RWPE2 (cell line): Measurements from ENCODE around the gene TRPV4.

ENCODE experiments used
- ATAC-seq: fragments of 200-7000 bp; cut with Tn5 transposase; 3 replicates; pipeline ENCODE4 v1.9.1; 2021; ENCODE audit warnings: low read depth
- DNase-seq: peaks from one replicate; pipeline ENCODE4 v3.0.0-alpha.2; 2020; ENCODE audit warnings: low spot score
- H3K27ac ChIP-seq: fragments of 450-650 bp; 2 replicates; pipeline ENCODE4 v1.5.1; 2017; ENCODE audit warnings: mild to moderate bottlenecking; ENCODE audit not compliant: poor library complexity, severe bottlenecking
- H3K27me3 ChIP-seq: fragments of 250-450 bp; sonication (Bioruptor Pico); 2 replicates; pipeline ENCODE4 v1.5.1; 2021; ENCODE audit warnings: mild to moderate bottlenecking, moderate library complexity; ENCODE audit not compliant: insufficient read depth, poor library complexity, severe bottlenecking
- H3K36me3 ChIP-seq: fragments of 250-450 bp; sonication (Bioruptor Pico); 2 replicates; pipeline ENCODE4 v1.5.1; 2020; ENCODE audit warnings: low read depth, mild to moderate bottlenecking, moderate library complexity
- H3K4me1 ChIP-seq: fragments of 250-450 bp; sonication (Bioruptor Pico); 2 replicates; pipeline ENCODE4 v1.5.1; 2021; ENCODE audit warnings: mild to moderate bottlenecking, moderate library complexity; ENCODE audit not compliant: insufficient read depth, poor library complexity, severe bottlenecking
- H3K4me3 ChIP-seq: fragments of 250-450 bp; sonication (Bioruptor Pico); 2 replicates; pipeline ENCODE4 v1.5.1; 2021; ENCODE audit warnings: mild to moderate bottlenecking, moderate library complexity; ENCODE audit not compliant: severe bottlenecking
- H3K9me3 ChIP-seq: fragments of 250-450 bp; sonication (Bioruptor Pico); 2 replicates; pipeline ENCODE4 v1.5.1; 2021; ENCODE audit warnings: mild to moderate bottlenecking, moderate library complexity; ENCODE audit not compliant: severe bottlenecking
- CTCF ChIP-seq: fragments of 450-650 bp; IDR thresholded peaks from one replicate; pipeline ENCODE4 v1.5.1; 2017; ENCODE audit warnings: mild to moderate bottlenecking, moderate library complexity; ENCODE audit not compliant: poor library complexity, severe bottlenecking

Gene TRPV4

DNA sequence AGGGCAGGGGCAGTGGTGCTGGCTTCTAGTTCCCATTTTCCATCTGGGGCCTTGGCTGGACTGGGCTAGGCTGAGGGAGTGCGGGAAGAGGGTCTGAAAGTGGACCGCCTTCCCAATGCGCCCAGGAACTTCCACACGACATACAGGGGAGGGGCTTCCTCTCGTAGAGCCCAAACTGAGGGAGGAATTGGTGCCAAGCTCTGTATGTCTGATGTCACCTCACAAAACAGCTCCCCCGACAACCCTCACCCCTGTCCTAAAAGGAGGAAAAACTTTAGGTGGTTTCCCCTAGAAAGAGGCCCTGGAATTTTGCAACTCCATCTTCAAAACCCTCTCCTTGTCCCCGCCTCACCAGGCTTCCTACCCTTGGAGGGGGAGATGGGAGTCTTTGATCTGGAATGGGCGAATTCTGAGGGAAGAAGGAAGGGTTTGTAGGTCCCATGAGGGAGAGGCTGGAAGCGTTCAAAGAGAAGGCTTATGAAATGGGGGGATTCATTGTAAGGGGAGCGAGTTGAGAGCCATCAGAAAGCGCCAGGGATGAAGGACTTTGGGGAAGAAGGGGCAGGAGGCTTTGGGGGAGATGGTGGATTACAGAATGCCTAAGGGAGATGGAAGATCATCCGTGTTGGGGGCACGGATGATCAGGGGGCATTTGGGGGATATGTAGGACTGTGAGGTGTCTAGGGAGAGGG, 46.3 kb upstream of the TRPV4 start:
- no peak for ATAC-seq
- DNase-seq: no peak
- no peaks in the 10 kb centered on the region for H3K27me3 ChIP-seq
- H3K4me3 ChIP-seq: peak overlapping the region; percentile 98
- TF ChIP-seq CTCF: no peak
- H3K36me3 ChIP-seq: no peaks in the 10 kb centered on the region
- H3K9me3 ChIP-seq: no peaks in the 10 kb centered on the region
- peak overlapping the region; percentile 47 for H3K27ac ChIP-seq
- peaks cover 30% of the 10 kb centered on the region for H3K4me1 ChIP-seq

- Histone ChIP-seq H3K27ac (peak overlapping the region; percentile 47), H3K4me1 (peaks cover 30% of the 10 kb centered on the region), H3K4me3 (peak overlapping the region; percentile 98), H3K27me3 (no peaks in the 10 kb centered on the region), H3K9me3 (no peaks in the 10 kb centered on the region), H3K36me3 (no peaks in the 10 kb centered on the region)
- no peak for ATAC-seq
- TF ChIP-seq CTCF: no peak
- no peak for DNase-seq
Measured at GRCh38 chr12:109878749-109879148, 45.6 kb upstream of the TRPV4 start.

DNA sequence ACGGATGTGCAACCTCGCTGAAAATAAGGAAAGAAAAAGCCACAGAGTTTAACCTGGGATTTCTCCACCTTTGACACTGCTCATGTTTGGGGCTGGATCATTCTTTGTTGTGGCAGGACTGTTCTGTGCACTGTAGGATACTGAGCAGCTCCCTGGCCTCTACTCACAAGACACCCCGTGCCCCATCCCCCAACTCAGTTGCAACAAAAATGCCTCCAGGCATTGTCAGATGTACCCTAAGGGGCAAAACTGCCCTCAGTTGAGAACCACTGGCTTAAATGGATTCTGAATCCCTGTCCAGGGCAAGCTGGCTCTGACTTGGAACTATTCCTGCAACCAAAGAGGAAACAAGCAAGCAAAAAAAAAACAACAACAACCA, 45.0 kb upstream of the TRPV4 start:
- ATAC-seq: no peak
- Histone ChIP-seq H3K9me3 (no peaks in the 10 kb centered on the region), H3K4me1 (peaks cover 26% of the 10 kb centered on the region)

GRCh38 chr12:109877504-109878246, 44.5 kb upstream of the TRPV4 start:
- TF ChIP-seq CTCF: no peak
- Histone ChIP-seq H3K4me3 (no peak overlapping the region), H3K9me3 (no peaks in the 10 kb centered on the region), H3K27me3 (no peaks in the 10 kb centered on the region), H3K36me3 (no peaks in the 10 kb centered on the region), H3K4me1 (peaks cover 26% of the 10 kb centered on the region), H3K27ac (no peak overlapping the region)
- ATAC-seq (no peak), DNase-seq (no peak)

More for the DNA sequence above, 45.0 kb upstream of the TRPV4 start:
- H3K4me3 ChIP-seq: no peak overlapping the region
- H3K27me3 ChIP-seq: no peaks in the 10 kb centered on the region
- no peaks in the 10 kb centered on the region for H3K36me3 ChIP-seq
- DNase-seq: no peak
- TF ChIP-seq CTCF: no peak
- H3K27ac ChIP-seq: no peak overlapping the region

- Histone ChIP-seq H3K27ac (no peak overlapping the region), H3K9me3 (no peaks in the 10 kb centered on the region), H3K36me3 (no peaks in the 10 kb centered on the region), H3K4me1 (peaks cover 26% of the 10 kb centered on the region), H3K4me3 (no peak overlapping the region), H3K27me3 (no peaks in the 10 kb centered on the region)
- ATAC-seq (no peak), DNase-seq (no peak)
- no peak for TF ChIP-seq CTCF
Measured at GRCh38 chr12:109876406-109876805, 43.2 kb upstream of the TRPV4 start.
